ENCODE results near the gene ARMC12.

ARMC12 gene

DNA sequence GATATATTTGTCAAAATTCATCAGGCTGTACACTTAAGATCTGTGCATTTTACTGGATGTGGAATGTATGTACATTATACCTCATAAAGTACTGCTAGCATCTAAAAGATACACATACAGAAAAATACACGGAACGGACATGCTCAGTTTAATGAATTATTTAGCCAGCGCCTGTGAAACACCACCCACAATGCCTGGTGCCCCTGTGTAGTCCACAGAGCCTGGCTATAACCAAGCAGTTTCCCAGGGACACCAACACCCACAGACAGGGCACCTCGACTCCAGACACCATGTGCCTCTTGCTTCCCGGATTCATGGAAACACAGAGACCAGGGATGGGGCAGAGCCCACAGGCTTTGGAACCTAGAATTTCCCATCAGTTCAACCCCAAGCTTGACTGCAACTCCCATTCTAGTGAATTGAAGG lies 17.4 kb upstream of the ARMC12 start:
- peaks cover 70% of the 10 kb centered on the region for H3K4me1 ChIP-seq (ENCODE audit: insufficient read depth, low read length, severe bottlenecking)
- H3K4me2 ChIP-seq (ENCODE audit: low read length): peak overlapping the region; percentile 57
- H2AFZ ChIP-seq (ENCODE audit: low read length): no peak overlapping the region
- no peaks in the 10 kb centered on the region for H3K36me3 ChIP-seq (ENCODE audit: insufficient read depth, low read length)
- H3K27ac ChIP-seq (ENCODE audit: low read depth, low read length, poor library complexity, severe bottlenecking): peak overlapping the region; percentile 89
- no peaks in the 10 kb centered on the region for H3K9me2 ChIP-seq (ENCODE audit: low read depth, low read length)
- H3F3A ChIP-seq (ENCODE audit: insufficient read depth, low read length): peaks cover 10% of the 10 kb centered on the region; the same call in 1 of the 2 replicates
- no peaks in the 10 kb centered on the region for H3K79me2 ChIP-seq (ENCODE audit: insufficient read depth, low read length)
- no peaks in the 10 kb centered on the region for H3K27me3 ChIP-seq (ENCODE audit: insufficient read depth, low read length)
- H3K9ac ChIP-seq (ENCODE audit: low read length): peak overlapping the region; percentile 54
- no peaks in the 10 kb centered on the region for H4K20me1 ChIP-seq (ENCODE audit: insufficient read depth, low read length)
- TF ChIP-seq CTCF (IDR thresholded peaks at IDR 0.05; ENCODE audit: low read length) (no peak), EZH2 (IDR thresholded peaks at IDR 0.05; ENCODE audit: borderline replicate concordance, low read length) (no peak)
- peak overlapping the region; percentile 32 for H3K4me3 ChIP-seq (ENCODE audit: low read depth, low read length, poor library complexity, severe bottlenecking)
- no peaks in the 10 kb centered on the region for H3K9me3 ChIP-seq (ENCODE audit: low read length)

- Histone ChIP-seq H3K4me2 (ENCODE audit: low read length) (peak overlapping the region; percentile 57), H3F3A (ENCODE audit: insufficient read depth, low read length) (peaks cover 10% of the 10 kb centered on the region; the same call in 1 of the 2 replicates), H3K9me3 (ENCODE audit: low read length) (no peaks in the 10 kb centered on the region), H3K36me3 (ENCODE audit: insufficient read depth, low read length) (no peaks in the 10 kb centered on the region), H2AFZ (ENCODE audit: low read length) (no peak overlapping the region), H3K27me3 (ENCODE audit: insufficient read depth, low read length) (no peaks in the 10 kb centered on the region), H3K9ac (ENCODE audit: low read length) (peak overlapping the region; percentile 54), H3K79me2 (ENCODE audit: insufficient read depth, low read length) (no peaks in the 10 kb centered on the region), H3K9me2 (ENCODE audit: low read depth, low read length) (no peaks in the 10 kb centered on the region), H3K4me3 (ENCODE audit: low read depth, low read length, poor library complexity, severe bottlenecking) (peak overlapping the region; percentile 32), H3K4me1 (ENCODE audit: insufficient read depth, low read length, severe bottlenecking) (peaks cover 77% of the 10 kb centered on the region), H4K20me1 (ENCODE audit: insufficient read depth, low read length) (no peaks in the 10 kb centered on the region), H3K27ac (ENCODE audit: low read depth, low read length, poor library complexity, severe bottlenecking) (peak overlapping the region; percentile 89)
- TF ChIP-seq EZH2 (IDR thresholded peaks at IDR 0.05; ENCODE audit: borderline replicate concordance, low read length): no peak
- no peak for TF ChIP-seq CTCF (IDR thresholded peaks at IDR 0.05; ENCODE audit: low read length)
Observed at GRCh38 chr6:35719830-35720733, 16.8 kb upstream of the ARMC12 start.

GRCh38 chr6:35722121-35722761 lies 14.6 kb upstream of the ARMC12 start:
- Histone ChIP-seq H3K9me3 (ENCODE audit: low read length) (no peaks in the 10 kb centered on the region), H3F3A (ENCODE audit: insufficient read depth, low read length) (peaks cover 10% of the 10 kb centered on the region; the same call in 1 of the 2 replicates), H3K27me3 (ENCODE audit: insufficient read depth, low read length) (no peaks in the 10 kb centered on the region), H3K4me3 (ENCODE audit: low read depth, low read length, poor library complexity, severe bottlenecking) (no peak overlapping the region), H3K27ac (ENCODE audit: low read depth, low read length, poor library complexity, severe bottlenecking) (peak overlapping the region; percentile 8), H3K9ac (ENCODE audit: low read length) (no peak overlapping the region), H3K79me2 (ENCODE audit: insufficient read depth, low read length) (no peaks in the 10 kb centered on the region), H3K36me3 (ENCODE audit: insufficient read depth, low read length) (no peaks in the 10 kb centered on the region), H2AFZ (ENCODE audit: low read length) (no peak overlapping the region), H3K9me2 (ENCODE audit: low read depth, low read length) (no peaks in the 10 kb centered on the region), H3K4me2 (ENCODE audit: low read length) (no peak overlapping the region), H4K20me1 (ENCODE audit: insufficient read depth, low read length) (no peaks in the 10 kb centered on the region), H3K4me1 (ENCODE audit: insufficient read depth, low read length, severe bottlenecking) (peaks cover 86% of the 10 kb centered on the region)
- TF ChIP-seq EZH2 (IDR thresholded peaks at IDR 0.05; ENCODE audit: borderline replicate concordance, low read length) (no peak), CTCF (IDR thresholded peaks at IDR 0.05; ENCODE audit: low read length) (no peak)
